Kidney glomerular epithelial cell (primary cell): ENCODE measurements around the gene BTG1.
A peak's percentile ranks its signal among the peaks of the same experiment; 100 is the strongest.

ENCODE experiments used
- DNase-seq: peaks from one replicate; lab custom pipeline; 2025; lab: John Stamatoyannopoulos, UW

BTG1 gene

GRCh38 chr12:92145731-92146496 lies at the start of gene BTG1:
Gene BTG1, minus strand, starts transcription at chr12:92145846. Its CDS starts 311 bp downstream, at chr12:92145535.
- peak; percentile 99 for DNase-seq

GRCh38 chr12:92194561-92194960 lies 48.9 kb upstream of the BTG1 start:
- no peak for DNase-seq

GRCh38 chr12:92193846-92194245 lies 48.2 kb upstream of the BTG1 start:
- DNase-seq, result no peak

GRCh38 chr12:92193063-92193462 lies 47.4 kb upstream of the BTG1 start:
- no peak for DNase-seq

- no peak for DNase-seq
These were observed 46.7 kb upstream of the BTG1 start for GRCh38 chr12:92192360-92192759.

GRCh38 chr12:92191061-92191460 lies 45.4 kb upstream of the BTG1 start:
- DNase-seq, result no peak

GRCh38 chr12:92188517-92189188 lies 43.0 kb upstream of the BTG1 start:
- no peak for DNase-seq

- DNase-seq, result no peak
These were observed 40.4 kb upstream of the BTG1 start for GRCh38 chr12:92186038-92186470.

- DNase-seq, result no peak
These were observed 39.4 kb upstream of the BTG1 start for GRCh38 chr12:92185052-92185451.

GRCh38 chr12:92183575-92183974 lies 37.9 kb upstream of the BTG1 start:
- no peak for DNase-seq

GRCh38 chr12:92178340-92178739 lies 32.7 kb upstream of the BTG1 start:
- no peak for DNase-seq

- DNase-seq, result no peak
These were observed 31.0 kb upstream of the BTG1 start for GRCh38 chr12:92176646-92177045.

GRCh38 chr12:92175961-92176360 lies 30.3 kb upstream of the BTG1 start:
- DNase-seq, result no peak

GRCh38 chr12:92170050-92170449 lies 24.4 kb upstream of the BTG1 start:
- DNase-seq, result no peak

- no peak for DNase-seq
These were observed 21.4 kb upstream of the BTG1 start for GRCh38 chr12:92167075-92167474.

GRCh38 chr12:92164712-92165111 lies 19.1 kb upstream of the BTG1 start:
- DNase-seq, result no peak

GRCh38 chr12:92162079-92162478 lies 16.4 kb upstream of the BTG1 start:
- no peak for DNase-seq

- no peak for DNase-seq
These were observed 13.3 kb upstream of the BTG1 start for GRCh38 chr12:92158796-92159439.

- DNase-seq, result no peak
These were observed 11.2 kb upstream of the BTG1 start for GRCh38 chr12:92156704-92157395.

- DNase-seq, result no peak
These were observed 10.5 kb upstream of the BTG1 start for GRCh38 chr12:92156139-92156538.

- DNase-seq, result no peak
These were observed 10.1 kb upstream of the BTG1 start for GRCh38 chr12:92155733-92156132.

- no peak for DNase-seq
These were observed 6.3 kb upstream of the BTG1 start for GRCh38 chr12:92151916-92152315.
